NCI-H1048 (cell line): Measurements from ENCODE around the gene ZRANB3.
"Not testable (repeated sequence)": the region's sequence is repeated elsewhere in the genome, so short reads cannot be mapped to it uniquely, and the experiment has no call there.

Source experiments
- DNase-seq: peaks from one replicate; lab custom pipeline; 2025; lab: John Stamatoyannopoulos, UW

ZRANB3 gene

DNA sequence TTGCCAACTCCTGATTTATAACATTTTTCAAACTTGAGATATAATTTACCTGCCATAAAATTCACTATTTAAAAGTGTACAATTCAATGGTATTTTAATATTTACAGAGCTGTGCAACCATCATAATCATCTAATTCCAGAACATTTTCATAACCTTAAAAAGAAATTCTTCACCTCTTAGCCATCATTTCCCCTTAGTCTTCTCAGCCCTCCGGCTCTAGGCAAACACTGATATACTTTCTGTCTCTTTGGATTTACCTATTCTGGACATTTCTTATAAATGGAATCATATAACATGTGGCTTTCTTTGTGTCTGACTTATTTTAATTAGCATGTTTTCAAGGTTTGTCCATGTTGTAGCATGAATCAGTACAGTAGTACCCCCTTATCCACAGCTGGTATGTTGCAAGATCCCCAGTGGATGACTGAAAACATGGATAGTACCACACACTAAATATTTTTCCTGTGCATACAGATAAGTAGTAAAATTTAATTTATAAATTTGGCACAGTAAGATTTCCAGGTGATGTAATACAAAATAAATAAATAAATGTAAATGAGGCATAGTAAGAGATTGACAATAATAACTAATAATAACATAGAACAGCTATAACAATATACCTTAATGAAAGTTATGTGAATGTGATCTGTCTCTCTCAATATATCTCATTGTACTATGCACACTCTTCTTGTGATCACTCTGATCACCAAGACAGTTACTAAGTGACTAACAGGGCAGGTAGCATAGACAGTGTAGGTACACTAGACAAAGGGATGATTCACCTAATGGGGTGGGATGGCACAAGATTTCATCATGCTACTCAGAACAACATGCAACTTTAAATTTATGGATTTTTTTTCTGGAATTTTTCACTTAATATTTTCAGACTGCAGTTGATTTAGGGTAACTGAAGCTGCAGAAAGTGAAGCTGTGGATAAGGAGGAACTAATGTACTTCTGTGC lies 405.8 kb downstream of the ZRANB3 start:
- no peak for DNase-seq

DNA sequence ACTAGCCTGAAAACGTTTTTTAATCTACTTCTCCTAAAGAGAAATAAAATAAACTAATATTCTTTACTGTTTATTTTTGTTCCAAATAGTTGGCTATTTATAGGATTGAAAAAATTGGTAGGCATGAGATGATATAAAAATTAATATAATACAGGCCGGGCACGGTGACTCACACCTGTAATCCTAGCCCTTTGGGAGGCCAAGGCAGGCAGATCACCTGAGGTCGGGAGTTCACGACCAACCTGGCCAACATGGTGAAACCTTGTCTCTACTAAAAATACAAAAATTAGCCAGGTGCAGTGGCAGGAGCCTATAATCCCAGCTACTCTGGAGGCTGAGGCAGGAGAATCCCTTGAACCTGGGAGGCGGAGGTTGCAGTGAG lies 409.4 kb downstream of the ZRANB3 start:
- DNase-seq = not testable (repeated sequence)

DNA sequence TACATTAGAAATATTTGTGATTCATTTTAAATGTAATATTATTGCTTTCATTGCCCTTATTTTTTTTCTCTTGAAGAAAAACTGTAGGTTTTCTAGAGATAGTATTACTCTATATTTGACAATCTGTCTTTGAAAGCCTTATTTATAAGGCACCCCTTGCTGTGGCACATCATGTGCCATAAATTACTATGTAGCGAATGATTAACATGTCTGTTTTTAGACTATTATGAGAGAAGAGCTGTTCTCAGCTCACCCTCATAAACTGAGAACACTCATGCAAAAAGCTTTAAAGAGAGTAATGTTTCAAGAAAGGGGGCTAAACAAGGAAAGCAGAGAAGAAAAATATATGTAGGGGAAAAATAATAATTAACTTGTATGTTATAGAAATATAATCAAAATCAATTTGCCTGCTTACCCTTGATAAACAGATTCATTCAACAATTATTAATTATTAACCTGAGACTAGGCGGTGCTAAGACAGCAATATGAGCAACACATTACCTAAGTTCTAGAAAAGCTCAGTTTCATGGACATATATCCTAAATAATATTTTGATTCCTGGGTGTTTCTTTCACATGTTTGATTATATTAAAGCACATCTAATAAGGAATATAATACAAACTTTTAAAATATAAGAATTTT lies 409.9 kb downstream of the ZRANB3 start:
- no peak for DNase-seq

DNA sequence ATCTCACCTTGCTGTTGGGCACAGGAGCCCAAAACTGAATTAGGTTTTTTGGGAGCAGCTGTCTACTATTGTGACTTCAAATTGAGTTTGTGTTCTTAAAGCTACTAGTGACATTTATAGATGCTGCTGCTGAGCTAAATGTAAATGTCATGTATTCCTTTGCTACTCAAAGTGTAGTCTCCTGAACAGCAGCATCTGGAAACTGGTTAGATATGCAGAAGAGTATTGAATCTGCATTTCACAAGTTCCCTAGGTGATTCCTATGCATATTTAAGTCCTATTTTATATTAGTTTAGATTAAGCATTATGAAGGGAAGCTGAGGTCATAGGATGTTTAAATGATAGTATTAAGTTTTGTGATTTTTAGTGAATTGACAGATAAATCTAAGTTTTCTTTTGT lies 411.4 kb downstream of the ZRANB3 start:
- no peak for DNase-seq

DNA sequence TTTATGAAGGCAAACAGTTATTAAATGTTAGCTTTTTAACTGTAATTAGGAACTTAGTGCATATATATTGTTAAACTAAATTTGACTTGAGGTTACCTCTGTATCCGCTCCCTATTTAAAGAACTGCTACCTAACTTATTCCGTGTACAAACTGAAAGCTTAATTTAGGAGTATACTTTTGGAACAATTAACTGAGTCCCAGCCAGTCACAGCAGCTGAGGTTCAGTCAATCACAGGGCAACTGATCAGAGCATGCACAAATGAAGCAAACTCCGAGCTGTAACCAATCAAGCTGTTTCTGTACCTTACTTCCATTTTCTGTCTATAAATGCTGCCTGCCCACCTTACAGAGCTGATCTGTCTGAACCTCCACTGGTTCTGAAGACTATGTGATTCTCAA lies 417.7 kb downstream of the ZRANB3 start:
- DNase-seq = no peak

DNA sequence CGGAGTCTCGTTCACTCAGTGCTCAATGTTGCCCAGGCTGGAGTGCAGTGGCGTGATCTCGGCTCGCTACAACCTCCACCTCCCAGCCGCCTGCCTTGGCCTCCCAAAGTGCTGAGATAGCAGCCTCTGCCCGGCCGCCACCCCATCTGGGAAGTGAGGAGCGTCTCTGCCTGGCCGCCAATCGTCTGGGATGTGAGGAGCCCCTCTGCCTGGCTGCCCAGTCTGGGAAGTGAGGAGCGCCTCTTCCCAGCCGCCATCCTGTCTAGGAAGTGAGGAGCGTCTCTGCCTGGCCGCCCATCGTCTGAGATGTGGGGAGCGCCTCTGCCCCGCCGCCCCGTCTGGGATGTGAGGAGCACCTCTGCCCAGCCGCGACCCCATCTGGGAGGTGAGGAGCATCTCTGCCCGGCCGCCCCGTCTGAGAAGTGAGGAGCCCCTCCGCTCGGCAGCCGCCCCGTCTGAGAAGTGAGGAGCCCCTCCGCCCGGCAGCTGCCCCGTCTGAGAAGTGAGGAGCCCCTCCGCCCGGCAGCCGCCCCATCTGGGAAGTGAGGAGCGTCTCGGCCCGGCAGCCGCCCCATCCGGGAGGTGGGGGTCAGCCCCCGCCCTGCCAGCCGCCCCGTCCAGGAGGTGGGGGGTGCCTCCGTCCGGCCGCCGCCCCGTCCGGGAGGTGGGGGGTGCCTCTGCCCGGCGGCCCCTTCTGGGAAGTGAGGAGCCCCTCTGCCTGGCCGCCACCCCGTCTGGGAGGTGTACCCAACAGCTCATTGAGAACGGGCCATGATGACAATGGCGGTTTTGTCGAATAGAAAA lies 425.3 kb downstream of the ZRANB3 start:
- not testable (repeated sequence) for DNase-seq

DNA sequence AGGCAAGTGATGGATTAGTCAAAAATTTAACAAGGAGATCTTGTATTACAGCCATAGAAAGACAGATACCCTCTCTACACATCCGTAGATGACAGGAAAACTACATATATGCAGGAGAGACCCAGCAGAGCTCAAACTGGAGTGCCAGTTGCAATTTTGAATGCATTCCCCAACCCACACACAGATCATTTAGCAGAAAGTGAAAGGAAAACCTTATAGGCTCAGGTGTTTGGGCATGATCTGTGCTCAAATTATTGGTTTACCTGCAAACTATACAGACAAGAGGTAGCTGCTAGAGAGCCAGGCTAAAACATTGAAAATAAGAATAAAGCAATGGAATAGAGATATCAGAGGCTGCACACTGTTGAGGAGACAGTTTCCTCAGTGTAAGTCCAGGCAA lies 427.2 kb downstream of the ZRANB3 start:
- no peak for DNase-seq

DNA sequence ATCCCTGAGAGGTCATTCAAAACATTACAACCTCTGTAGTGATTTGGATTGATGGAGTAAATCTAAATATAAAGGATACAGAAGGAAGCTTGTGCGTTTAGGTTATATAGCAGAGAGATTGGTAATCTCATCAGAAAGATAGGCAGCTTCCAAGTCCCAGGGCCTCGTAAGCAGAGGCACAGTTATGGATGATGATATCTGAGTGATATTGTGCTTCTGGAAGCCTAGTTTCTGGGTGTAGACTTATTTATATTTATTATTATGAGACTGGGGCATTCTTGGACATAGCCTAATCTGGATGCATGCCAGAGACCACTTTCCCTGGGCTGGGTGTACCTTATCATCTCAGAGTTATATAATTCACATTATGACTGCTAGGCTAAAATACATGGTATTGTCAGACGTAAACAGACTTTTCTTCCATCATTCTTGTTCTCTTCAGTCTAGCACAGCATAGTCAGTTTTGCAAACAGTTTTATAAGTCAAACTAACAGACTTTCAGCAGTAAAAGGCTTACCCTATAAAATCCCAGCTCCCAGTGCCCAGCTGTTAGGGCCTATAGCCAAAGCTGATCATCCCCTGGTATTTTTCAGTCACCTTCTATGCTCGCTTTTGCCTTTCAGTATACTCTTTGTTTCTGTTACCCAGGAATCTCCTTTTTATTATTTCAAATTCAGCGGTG lies 431.1 kb downstream of the ZRANB3 start:
- no peak for DNase-seq

DNA sequence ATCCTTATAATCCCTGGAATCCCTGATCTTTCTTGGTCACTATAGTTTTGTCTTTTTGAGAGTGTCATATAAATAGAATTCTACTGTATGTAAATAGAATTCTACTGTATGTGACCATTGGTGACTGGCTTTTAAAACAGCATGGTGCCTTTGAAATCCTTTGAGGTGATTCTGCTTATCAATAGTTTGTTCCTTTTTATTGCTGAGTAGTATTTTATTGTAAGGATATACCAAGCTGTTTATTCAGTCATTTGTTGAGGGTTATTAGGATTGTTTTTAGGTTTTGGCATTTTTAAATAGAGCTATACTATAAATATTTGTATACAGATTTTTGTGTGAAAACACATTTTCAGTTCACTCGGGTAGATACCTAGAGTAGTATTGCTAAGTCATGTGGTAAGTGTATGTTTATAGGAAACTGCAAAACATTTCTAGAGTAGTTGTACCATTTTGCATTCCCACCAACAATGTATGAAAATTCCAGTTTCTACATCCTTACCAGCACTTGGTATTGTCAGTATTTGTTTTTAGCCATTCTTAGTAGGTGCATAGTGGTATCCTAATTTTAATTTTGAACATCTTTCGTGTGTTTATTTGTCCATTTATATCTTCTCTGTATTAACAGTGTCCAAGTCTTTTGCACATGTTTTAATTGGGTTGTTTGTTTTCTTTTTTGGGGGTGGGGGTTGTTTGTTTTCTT lies 433.3 kb downstream of the ZRANB3 start:
- no peak for DNase-seq

DNA sequence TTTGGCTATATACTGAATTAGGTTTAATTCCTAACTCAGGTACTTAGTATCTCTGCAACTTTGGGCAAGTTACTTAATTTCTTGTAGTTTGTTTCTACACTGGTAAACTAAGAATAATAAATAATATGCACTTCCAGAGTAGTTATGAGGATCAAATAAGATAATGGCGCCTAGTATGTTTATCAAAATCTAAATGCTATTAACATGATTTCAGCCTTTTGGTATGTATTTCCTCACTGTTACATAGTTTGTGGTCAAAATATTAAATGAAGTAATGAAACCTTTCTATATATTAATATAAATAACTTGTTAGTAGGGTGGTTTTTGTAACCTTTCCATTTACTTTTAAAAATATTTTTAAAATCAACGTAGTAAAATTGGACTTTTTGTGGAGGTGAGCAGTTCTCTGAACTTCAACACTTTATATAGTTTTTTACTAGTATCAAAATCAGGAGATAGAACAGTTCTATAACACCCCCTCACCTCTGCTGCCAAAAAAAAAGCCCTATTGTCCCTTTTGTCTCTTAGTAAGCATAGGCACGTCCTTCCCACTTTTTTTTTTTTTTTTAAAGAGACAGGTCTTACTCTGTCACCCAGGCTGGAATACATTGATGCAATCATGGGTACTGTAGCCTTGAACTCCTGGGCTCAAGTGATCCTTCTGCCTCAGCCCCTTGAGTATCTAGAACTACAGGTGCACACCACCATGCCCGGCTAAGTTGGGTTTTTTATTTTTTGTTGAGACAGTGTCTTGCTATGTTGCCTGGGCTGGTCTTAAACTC lies 434.2 kb downstream of the ZRANB3 start:
- no peak for DNase-seq

DNA sequence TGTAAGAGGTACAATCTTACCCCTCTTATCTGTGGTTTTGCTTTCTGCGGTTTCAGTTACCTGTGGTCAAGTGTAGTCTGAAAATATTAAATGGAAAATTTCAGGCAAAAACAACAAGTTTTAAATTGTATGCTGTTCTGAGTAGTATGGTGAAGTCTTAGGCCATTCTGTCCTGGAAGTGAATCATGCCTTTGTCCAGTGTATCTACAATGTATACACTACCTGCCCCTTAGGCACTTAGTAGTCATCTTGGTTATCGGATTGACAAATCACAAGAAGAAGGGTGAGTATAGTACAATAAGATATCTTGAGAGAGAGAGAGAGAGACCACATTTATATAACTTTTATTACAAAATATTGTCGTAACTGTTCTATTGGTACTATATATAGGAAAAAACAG lies 435.4 kb downstream of the ZRANB3 start:
- no peak for DNase-seq

DNA sequence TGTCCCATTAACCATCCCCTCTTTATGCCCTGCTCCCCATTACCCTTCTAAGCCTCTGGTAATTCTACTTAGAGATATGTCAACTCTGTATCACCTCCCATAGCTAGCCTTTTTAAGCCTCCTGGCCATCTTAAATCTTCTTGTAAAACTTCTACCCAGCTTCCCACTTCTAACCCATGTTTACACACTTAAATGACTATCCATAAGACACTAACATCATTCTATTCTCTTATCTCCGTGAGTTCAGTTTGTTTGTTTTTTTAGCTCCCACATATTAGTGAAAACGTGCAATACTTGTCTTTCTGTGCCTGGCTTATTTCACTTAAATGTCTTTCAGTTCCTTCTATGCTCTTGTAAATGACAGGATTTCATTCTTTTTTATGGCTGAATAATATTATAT lies 436.5 kb downstream of the ZRANB3 start:
- DNase-seq = no peak

DNA sequence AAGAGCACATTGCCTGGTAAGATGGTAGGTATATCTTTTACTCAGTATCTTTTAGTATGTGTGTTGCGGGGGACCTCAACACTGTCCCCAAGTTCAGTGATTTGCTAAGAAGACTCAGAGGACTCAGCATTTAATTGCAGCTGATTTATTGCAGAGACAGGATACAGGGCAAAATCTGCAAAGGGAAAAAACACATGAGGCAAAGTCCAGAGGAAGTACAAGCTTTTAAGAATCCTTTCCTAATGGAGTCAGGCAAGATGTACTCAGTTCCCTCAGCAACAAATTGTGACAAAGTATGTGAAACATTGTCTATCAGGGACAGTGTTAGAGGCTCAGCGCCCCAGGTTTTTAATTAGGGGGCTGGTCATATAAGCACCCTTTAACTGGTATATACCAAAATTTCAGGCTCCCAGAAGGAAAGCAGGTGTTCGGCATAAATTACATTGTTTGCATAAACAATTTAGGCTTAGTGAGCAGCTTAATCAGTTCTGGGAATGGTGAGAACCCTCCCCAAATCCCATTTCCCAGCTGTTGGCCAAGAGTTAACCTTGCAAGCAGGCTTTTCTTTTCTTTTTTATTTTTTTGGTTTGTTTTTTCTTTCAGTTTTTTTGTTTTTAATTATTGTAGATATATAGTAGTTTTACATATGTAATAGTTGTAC lies 437.2 kb downstream of the ZRANB3 start:
- DNase-seq = no peak

DNA sequence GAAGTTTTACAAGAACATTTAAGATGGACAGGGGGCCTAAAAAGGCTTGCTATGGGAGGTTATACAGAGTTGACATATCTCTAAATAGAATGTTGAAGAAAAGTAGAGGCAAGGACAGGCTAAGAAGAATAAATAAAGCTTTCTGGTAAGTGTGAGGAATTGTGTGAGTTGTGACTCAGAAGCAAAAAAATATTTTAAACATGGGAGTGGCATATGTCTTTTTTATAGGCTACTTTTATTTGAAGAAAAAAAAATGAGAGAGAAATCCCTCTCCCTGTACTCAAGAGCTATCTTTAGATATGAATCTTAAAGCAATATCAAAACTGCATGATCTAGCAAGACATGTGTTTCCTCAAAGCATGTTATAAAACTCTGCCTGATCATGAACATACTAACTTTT lies 437.8 kb downstream of the ZRANB3 start:
- no peak for DNase-seq

DNA sequence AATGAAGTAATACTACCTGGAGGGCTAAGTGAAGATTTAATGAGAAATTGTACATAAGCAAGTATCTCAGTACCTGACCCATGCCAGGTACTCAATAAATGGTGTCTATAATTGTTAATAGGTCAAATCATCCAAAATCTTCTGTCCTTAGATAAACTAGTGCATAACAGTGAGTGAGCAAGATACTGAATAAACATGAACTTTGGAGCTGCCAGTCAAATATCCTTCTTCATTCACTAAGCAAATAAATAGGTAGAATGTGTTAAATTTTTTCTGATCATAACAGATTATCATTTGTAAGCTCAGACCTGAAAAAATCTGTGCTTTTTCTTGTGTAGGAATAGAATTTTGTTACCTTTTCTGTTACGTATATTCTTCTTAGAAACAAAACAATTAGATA lies 439.3 kb downstream of the ZRANB3 start:
- no peak for DNase-seq

DNA sequence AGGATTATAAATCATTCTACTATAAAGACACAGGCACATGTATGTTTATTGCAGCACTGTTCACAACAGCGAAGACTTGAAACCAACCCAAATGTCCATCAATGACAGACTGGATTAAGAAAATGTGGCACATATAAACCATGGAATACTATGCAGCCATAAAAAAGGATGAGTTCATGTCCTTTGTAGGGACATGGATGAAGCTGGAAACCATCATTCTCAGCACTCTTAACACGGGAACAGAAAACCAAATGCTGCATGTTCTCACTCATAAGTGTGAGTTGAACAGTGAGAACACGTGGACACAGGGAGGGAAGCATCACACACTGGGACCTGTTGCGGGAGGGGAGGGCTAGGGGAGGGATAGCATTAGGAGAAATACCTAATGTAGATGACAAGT lies 441.4 kb downstream of the ZRANB3 start:
- DNase-seq = not testable (repeated sequence)
